Bronchial epithelial cell (primary cell): ENCODE data around the gene IQCE. TPM values are rescaled to one million over a fixed set of nuclear protein-coding genes. Genes with fewer than 3 reads are reported as not detected.

ENCODE experiments used
- DNase-seq: peaks from one replicate; pipeline ENCODE4 v3.0.0-alpha.2; 2010; ENCODE audit warnings: low read depth
- FAIRE-seq: peaks from 2 replicates; lab custom pipeline; 2011; peaks lifted over from hg19 to GRCh38; lab: Jason Lieb, UNC
- H3K27me3 ChIP-seq: 2 replicates; pipeline ENCODE4 v1.5.1; 2011; ENCODE audit warnings: low read length; ENCODE audit not compliant: control insufficient read depth, insufficient read depth
- H3K36me3 ChIP-seq: 2 replicates; pipeline ENCODE4 v1.5.1; 2011; ENCODE audit warnings: low read length; ENCODE audit not compliant: control insufficient read depth, insufficient read depth
- H3K4me3 ChIP-seq: 2 replicates; pipeline ENCODE4 v1.5.1; 2011; ENCODE audit warnings: mild to moderate bottlenecking, low read depth, low read length, control low read depth
- CTCF ChIP-seq: IDR thresholded peaks from 2 replicates; pipeline ENCODE4 v1.5.1; 2011; ENCODE audit warnings: mild to moderate bottlenecking, moderate library complexity, low read length, control low read depth, inconsistent platforms; ENCODE audit not compliant: insufficient read depth, severe bottlenecking
- total RNA-seq: library from RNA; depleted of rRNA; stranded (reverse); fragments of >200 nt; gene quantifications from 2 replicates; pipeline ENCODE4 v1.2.1, GENCODE V29; 2014

The IQCE gene
- total RNA-seq, 1 donor from 2014 or later = 6.3 TPM

GRCh38 chr7:2594599-2594998, 35.8 kb downstream of the IQCE start:
- Histone ChIP-seq H3K4me3 (no peak overlapping the region), H3K36me3 (peaks cover 14% of the 10 kb centered on the region), H3K27me3 (no peaks in the 10 kb centered on the region)
- DNase-seq (no peak), FAIRE-seq (no peak)
- TF ChIP-seq CTCF = no peak

- Histone ChIP-seq H3K27me3 (no peaks in the 10 kb centered on the region), H3K4me3 (no peak overlapping the region), H3K36me3 (peaks cover 14% of the 10 kb centered on the region)
- no peak for TF ChIP-seq CTCF
- FAIRE-seq (peak; percentile 28), DNase-seq (no peak)
Observed at GRCh38 chr7:2595258-2595860, 36.6 kb downstream of the IQCE start.

- no peaks in the 10 kb centered on the region for H3K27me3 ChIP-seq
- TF ChIP-seq CTCF = no peak
- DNase-seq (no peak), FAIRE-seq (no peak)
- no peak overlapping the region for H3K4me3 ChIP-seq
- peaks cover 16% of the 10 kb centered on the region for H3K36me3 ChIP-seq
Observed at GRCh38 chr7:2596464-2597272, 37.9 kb downstream of the IQCE start.

GRCh38 chr7:2597273-2597640, 38.5 kb downstream of the IQCE start:
- peaks cover 16% of the 10 kb centered on the region for H3K36me3 ChIP-seq
- DNase-seq (no peak), FAIRE-seq (no peak)
- no peaks in the 10 kb centered on the region for H3K27me3 ChIP-seq
- TF ChIP-seq CTCF = no peak
- H3K4me3 ChIP-seq = no peak overlapping the region

GRCh38 chr7:2598154-2598823, 39.5 kb downstream of the IQCE start:
- DNase-seq (no peak), FAIRE-seq (peak; percentile 36)
- H3K36me3 ChIP-seq = peaks cover 10% of the 10 kb centered on the region
- TF ChIP-seq CTCF = no peak
- H3K4me3 ChIP-seq = no peak overlapping the region
- no peaks in the 10 kb centered on the region for H3K27me3 ChIP-seq
